GM20000 (cell line): ENCODE measurements around the gene GADL1.

Experiments
- DNase-seq: peaks from one replicate; pipeline ENCODE4 v3.0.0; 2012; ENCODE audit warnings: low spot score
- TF ChIP-seq, protein P1 (sequence below): IDR thresholded peaks from 2 replicates; pipeline ENCODE4 v1.5.1; 2012; ENCODE audit warnings: mild to moderate bottlenecking, control low read depth; ENCODE audit errors: extremely low read depth, missing control alignments

Gene GADL1

DNA sequence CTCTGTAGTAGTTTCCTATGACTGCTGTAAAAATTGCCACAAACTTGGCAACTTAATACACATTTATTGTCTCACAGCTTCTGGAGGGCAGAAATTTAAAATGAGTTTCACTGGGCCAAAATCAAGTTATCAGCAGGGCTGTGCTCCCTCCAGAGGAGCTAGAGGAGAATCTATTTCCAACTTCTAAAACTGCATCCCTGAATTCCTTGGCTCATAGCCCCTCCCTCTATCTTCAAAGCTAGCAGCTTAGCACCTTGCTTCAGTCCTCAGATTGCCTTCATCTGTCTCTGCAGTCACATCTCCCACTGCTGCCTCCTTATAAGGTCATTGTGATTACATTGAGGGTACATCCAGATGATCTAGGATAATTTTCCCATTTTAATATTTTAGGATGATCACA lies 17.8 kb upstream of the GADL1 start:
- TF ChIP-seq, protein P1, sequence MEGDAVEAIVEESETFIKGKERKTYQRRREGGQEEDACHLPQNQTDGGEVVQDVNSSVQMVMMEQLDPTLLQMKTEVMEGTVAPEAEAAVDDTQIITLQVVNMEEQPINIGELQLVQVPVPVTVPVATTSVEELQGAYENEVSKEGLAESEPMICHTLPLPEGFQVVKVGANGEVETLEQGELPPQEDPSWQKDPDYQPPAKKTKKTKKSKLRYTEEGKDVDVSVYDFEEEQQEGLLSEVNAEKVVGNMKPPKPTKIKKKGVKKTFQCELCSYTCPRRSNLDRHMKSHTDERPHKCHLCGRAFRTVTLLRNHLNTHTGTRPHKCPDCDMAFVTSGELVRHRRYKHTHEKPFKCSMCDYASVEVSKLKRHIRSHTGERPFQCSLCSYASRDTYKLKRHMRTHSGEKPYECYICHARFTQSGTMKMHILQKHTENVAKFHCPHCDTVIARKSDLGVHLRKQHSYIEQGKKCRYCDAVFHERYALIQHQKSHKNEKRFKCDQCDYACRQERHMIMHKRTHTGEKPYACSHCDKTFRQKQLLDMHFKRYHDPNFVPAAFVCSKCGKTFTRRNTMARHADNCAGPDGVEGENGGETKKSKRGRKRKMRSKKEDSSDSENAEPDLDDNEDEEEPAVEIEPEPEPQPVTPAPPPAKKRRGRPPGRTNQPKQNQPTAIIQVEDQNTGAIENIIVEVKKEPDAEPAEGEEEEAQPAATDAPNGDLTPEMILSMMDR, result no peak
- DNase-seq, result no peak

DNA sequence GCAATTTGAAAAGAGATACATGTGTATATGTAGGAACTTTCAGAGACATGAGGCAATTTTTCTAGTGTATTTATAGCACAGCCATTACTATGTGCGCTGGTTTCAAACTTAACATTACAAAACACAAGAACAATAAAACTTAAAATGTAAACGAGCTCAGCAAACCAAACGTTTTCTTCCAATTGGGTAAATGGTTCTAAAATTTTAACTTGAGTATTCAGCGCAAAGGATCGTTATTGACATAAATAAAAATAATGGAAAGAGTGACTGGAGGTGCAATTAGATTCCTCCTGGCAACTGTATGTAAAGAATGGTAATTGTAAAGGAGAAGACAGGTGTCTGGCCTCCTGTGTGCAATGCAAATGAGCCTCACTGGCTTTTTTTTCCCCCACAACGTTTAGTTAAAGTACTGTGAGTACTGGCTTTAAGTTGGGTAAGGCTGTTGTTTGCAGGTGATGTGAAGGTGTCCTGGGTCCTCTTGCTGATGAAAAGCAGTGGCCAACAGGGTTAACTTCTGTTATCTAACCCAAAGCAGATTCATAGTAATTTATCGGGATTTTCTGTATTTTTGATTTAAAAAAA lies 14.1 kb upstream of the GADL1 start:
- no peak for DNase-seq
- TF ChIP-seq, protein P1, result no peak

DNA sequence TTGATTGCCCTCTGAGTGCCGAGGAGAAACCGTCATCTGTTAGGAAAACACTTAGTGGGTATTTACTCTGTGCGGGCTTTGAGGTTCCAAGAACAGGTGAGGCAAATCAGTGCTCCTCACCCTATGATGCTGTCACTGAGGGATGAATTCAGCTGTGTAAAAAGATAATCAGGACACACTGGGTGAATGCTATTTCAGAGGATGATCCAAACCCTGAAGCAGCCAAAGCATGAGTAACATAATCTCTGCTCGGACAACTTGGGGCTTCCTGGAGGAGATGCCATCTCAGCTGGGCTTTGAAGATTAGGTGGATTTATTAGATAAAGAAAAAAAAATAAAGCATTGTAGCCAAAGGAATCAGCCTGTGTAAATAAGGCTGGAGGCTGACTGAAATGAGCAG lies 10.5 kb upstream of the GADL1 start:
- TF ChIP-seq, protein P1, result no peak
- no peak for DNase-seq

DNA sequence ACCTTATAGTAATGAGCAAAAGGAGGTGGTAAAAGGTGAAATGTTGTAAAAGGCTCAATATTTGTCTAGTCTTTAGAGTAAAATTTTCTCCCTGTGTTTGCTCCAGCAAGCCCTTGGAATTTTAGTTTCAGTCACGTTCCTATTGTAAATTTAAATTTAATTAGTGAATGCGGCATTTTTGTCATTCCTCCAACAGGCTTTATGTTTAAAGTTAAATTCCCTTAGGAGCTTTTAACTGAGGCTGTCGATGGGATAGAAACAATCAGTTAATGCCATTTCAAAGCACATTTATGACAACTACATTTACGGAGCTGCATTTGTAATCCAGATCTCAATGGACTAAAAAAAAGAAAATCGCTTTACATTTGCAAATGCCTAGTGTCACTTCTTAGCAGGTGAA lies 868 bp upstream of the GADL1 start:
- DNase-seq, result no peak
- TF ChIP-seq, protein P1, result no peak

DNA sequence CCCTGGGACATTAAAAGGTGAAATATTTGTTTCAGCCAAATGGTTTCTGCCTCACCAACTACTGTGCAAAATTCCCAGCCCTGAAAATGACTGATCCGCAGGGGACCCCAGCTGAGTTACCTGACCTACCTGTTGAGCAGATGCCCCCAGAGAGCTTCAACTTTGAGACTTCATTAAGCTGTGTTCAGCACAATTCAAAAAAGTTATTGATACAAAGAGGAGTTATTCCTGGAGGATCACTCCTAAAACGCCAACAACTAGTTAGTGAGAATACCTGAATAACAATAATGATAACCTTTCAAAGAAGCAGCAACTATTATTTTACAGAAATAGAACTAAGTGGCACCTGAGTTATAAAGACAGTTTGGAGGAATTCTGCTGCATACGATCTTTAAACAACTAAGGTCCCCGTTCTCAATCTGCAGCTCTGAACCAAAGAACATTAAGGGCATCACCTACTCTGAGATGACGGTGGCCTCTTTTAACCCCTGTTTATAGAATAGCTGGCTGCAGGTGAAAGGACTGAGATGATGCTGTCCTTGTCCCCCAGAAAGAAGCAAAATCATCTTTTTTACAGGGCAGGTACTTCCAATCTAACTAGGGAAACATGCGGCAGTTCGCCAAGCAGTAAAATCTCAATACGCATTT lies 659 bp downstream of the GADL1 start:
- DNase-seq, result no peak
- TF ChIP-seq, protein P1, result no peak

DNA sequence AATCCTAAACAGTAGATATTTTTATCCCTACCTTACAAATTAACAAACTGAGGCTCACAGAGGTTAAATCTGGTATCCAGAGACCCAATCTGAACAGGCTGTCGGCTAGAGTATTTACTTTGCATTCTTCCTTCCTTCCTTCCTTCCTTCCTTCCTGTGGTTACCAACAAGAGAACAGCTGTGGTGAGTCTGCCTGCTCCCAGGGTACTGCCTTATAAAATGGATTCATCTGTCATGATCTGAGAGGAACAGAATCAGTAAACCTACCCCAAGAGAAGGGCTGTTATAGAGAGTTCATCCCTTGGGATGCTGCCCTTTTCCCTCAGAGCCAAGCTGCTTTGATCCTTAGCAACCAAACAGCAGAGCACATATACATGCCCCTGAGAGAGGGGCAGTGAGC lies 3.6 kb downstream of the GADL1 start:
- TF ChIP-seq, protein P1, result no peak
- no peak for DNase-seq

DNA sequence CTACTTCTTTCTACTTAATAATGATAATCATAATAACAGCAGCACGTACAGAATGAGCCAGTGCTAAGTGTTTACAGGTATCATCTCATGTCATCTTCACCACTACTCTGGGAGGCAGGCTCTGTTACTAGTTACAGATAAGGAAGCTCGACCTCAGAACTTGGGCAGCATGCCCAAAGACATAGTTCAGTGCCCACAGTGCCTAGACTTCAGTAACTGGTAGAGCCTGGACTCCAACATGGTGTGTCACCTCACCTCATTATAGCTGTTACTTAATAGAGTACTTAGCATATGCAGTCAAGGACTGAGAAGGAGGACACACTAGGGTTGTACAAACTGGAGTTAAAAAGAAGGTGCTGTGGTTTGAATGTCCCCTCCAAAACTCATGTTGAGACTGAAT lies 7.6 kb downstream of the GADL1 start:
- no peak for DNase-seq
- TF ChIP-seq, protein P1, result no peak
